ENCODE results near the gene NXF2.
A peak's percentile ranks its signal among the peaks of the same experiment; 100 is the strongest.
"Not testable (repeated sequence)": the region's sequence is repeated elsewhere in the genome, so short reads cannot be mapped to it uniquely, and the experiment has no call there.

The NXF2 gene

GRCh38 chrX:102246893-102247292, at the start of gene NXF2:
Gene NXF2 (plus strand): TSS chrX:102247167. CDS start chrX:102307079, 59,912 bp downstream.
- DNase-seq (ENCODE audit: low read depth), result not testable (repeated sequence)

GRCh38 chrX:102207940-102208339, 39.0 kb upstream of the NXF2 start:
- DNase-seq (ENCODE audit: low read depth), result not testable (repeated sequence)

GRCh38 chrX:102214986-102215385, 32.0 kb upstream of the NXF2 start, which contains the start of gene TCP11X1:
Gene TCP11X1 (plus strand): TSS chrX:102215301.
- DNase-seq (ENCODE audit: low read depth), result not testable (repeated sequence)

- DNase-seq (ENCODE audit: low read depth), result not testable (repeated sequence)
Observed at GRCh38 chrX:102216497-102216896, 30.5 kb upstream of the NXF2 start.

GRCh38 chrX:102235678-102236077, 11.3 kb upstream of the NXF2 start:
- DNase-seq (ENCODE audit: low read depth), result not testable (repeated sequence)

- not testable (repeated sequence) for DNase-seq (ENCODE audit: low read depth)
Observed at GRCh38 chrX:102240265-102240664, 6.7 kb upstream of the NXF2 start.

GRCh38 chrX:102272231-102272630, 25.3 kb downstream of the NXF2 start:
- DNase-seq (ENCODE audit: low read depth), result not testable (repeated sequence)

GRCh38 chrX:102338162-102338561, 91.2 kb downstream of the NXF2 start:
- no peak for DNase-seq (ENCODE audit: low read depth)

- no peak for DNase-seq (ENCODE audit: low read depth)
Observed at GRCh38 chrX:102339312-102340298, 92.6 kb downstream of the NXF2 start.

GRCh38 chrX:102341867-102342266, 94.9 kb downstream of the NXF2 start:
- DNase-seq (ENCODE audit: low read depth), result no peak

- DNase-seq (ENCODE audit: low read depth), result peak; percentile 13
Observed at GRCh38 chrX:102345916-102346315, 98.9 kb downstream of the NXF2 start.

Measured in stromal cell of bone marrow (primary cell).